Adrenal gland (tissue), 12 donors: ENCODE results near the gene PRR14L. TPM values are rescaled to one million over a fixed set of nuclear protein-coding genes. Genes with fewer than 3 reads are reported as not detected.
A peak's percentile ranks its signal among the peaks of the same experiment; 100 is the strongest.

Experiments used
- DNase-seq, 7 donors: peaks; one replicate each; pipeline ENCODE4 v3.0.0-alpha.2; 2019 to 2020
- H3K27ac ChIP-seq, 5 donors: fragments of 200-600 bp; sonication (generic) in 4 of 5; 1 replicate in 3 of 5; 2 replicates in 2 of 5; pipeline versions ENCODE4 v1.5.1 to v1.8.0; 2016 to 2020; ENCODE audit warnings: mild to moderate bottlenecking in 1 of 5
- H3K27me3 ChIP-seq: fragments of 200-600 bp; 2 replicates; pipeline ENCODE4 v1.8.0; 2021
- H3K36me3 ChIP-seq, 2 donors: fragments of 200-600 bp; replicated peaks in 1 of 2; 1 replicate in 1 of 2; 2 replicates in 1 of 2; pipeline versions ENCODE4 v1.5.1 to v1.8.0; 2018 to 2022
- H3K4me1 ChIP-seq, 2 donors: fragments of 200-600 bp; replicated peaks in 1 of 2; 1 replicate in 1 of 2; 2 replicates in 1 of 2; pipeline versions ENCODE4 v1.5.1 to v1.8.0; 2018 to 2021
- H3K4me3 ChIP-seq, 4 donors: fragments of 200-600 bp; sonication (generic) in 3 of 4; one replicate each; pipeline ENCODE4 v1.5.1; 2016 to 2018
- H3K9me3 ChIP-seq, 3 donors: fragments of 200-600 bp; sonication (generic) in 1 of 3; replicated peaks in 1 of 3; 1 replicate in 2 of 3; 2 replicates in 1 of 3; pipeline versions ENCODE4 v1.5.1 to v1.8.0; 2016 to 2021
- CTCF ChIP-seq, 6 experiments: fragments of 450-650 bp in 4 of 6; fragments of 200-600 bp in 2 of 6; sonication (generic) in 1 of 6; IDR thresholded peaks; 1 replicate in 5 of 6; 2 replicates in 1 of 6; pipeline versions ENCODE4 v1.5.1 to v1.8.0; 2016 to 2021; ENCODE audit warnings: antibody characterized with exemption in 6 of 6, mild to moderate bottlenecking in 2 of 6, moderate library complexity in 1 of 6
- POLR2A ChIP-seq, 2 donors: fragments of 450-650 bp; IDR thresholded peaks; one replicate each; pipeline ENCODE4 v1.6.1; 2017; ENCODE audit warnings: antibody characterized with exemption in 2 of 2, mild to moderate bottlenecking in 2 of 2, moderate library complexity in 1 of 2
- WGBS, 4 donors: extraction: QIAGEN DNeasy Blood & Tissue Kit in 2 of 4; methylation state at CpG; one replicate each; pipeline versions ENCODE4 v1.1.5 to v1.1.7; 2013 to 2017; 5-methylcytosine and 5-hydroxymethylcytosine counted together
- intact Hi-C, 2 donors: fragments of 100-400 bp; cut with DNase I; formaldehyde crosslinking; loops; one replicate each; pipeline versions ENCODE4 v1.14.1 to v1.15.0; 2022 to 2023
- polyA plus RNA-seq, 3 donors: library from polyadenylated mRNA; stranded (reverse); fragments of 200-250 nt in 2 of 3; fragments of 350-450 nt in 1 of 3; fragmentation: Illumina TruSeq in 1 of 3; extraction: RNeasy Lipid Tissue Mini Kit (QIAGEN cat#74804) in 1 of 3; gene quantifications; one replicate each; pipeline ENCODE4 v1.2.3, GENCODE V29; 2013 to 2014
- total RNA-seq, 9 donors: library from RNA; depleted of rRNA in 4 of 9; stranded (reverse); fragments of >200 nt in 4 of 9; fragments of 120-200 nt in 1 of 9; fragmentation: NEBNext Ultra II Directional in 1 of 9; extraction: Animal tissue kit (Norgen Biotek cat#: 25700) in 1 of 9; gene quantifications; one replicate each; pipeline versions ENCODE4 v1.1.0 to v1.2.4, GENCODE V29; 2013 to 2023
- donor health status: healthy with polysubstance abuse.
- donor health status: Bipolar disorder and iron deficiency.
- donor health status: DM: yes; HTN: yes; CAD: no.
- donor health status: DM: no; HTN: no; CAD: no.
- donor health status: DM: no; HTN: no; CAD: no.
- donor health status: DM: yes; HTN: yes; CAD: no.

PRR14L gene
- total and polyA plus RNA-seq, 12 donors, result 6.8 to 53.6 (median 23.1) TPM

DNA sequence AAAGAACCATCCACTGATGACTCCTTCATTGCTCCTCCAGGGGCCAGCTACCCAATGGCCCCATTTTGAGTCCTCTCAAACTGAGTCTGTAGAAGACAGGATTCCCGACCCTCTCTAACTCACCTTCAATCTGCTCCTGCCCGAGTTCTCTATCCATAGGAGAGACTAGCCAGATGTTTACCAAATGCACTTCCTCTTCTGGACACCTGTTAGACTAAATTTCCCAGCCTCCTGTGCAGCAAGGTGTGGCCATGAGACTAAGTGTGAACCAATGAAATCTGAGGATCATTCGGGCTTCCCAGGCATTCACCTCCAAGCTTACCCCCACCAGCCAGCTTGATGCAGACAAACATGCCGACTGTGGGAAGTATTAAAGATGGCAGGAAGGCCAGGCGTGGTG, 95.5 kb downstream of the PRR14L start:
- H3K4me1 ChIP-seq, result peaks cover 10 to 11% of the 10 kb centered on the region in 2 donors
- H3K36me3 ChIP-seq, result no peaks in the 10 kb centered on the region
- intact Hi-C loops, result no loop called here
- peak overlapping the region in 2 of 5 donors; percentile 6 to 44 for H3K27ac ChIP-seq
- 93 to 98% (median 94%) methylated on average over 5 of the region's 5 CpGs for WGBS, 4 donors
- no peak overlapping the region for H3K4me3 ChIP-seq
- DNase-seq, result no peak
- no peaks in the 10 kb centered on the region for H3K9me3 ChIP-seq
- H3K27me3 ChIP-seq, result no peaks in the 10 kb centered on the region
- TF ChIP-seq POLR2A (IDR thresholded peaks at IDR 0.05), result no peak
- TF ChIP-seq CTCF (IDR thresholded peaks at IDR 0.05), result no peak

- TF ChIP-seq POLR2A (IDR thresholded peaks at IDR 0.05) (no peak), CTCF (IDR thresholded peaks at IDR 0.05) (no peak)
- no peak overlapping the region for H3K4me3 ChIP-seq
- H3K9me3 ChIP-seq, result no peaks in the 10 kb centered on the region
- WGBS, 4 donors, result 44 to 58% (median 50%) methylated on average over 2 of the region's 2 CpGs
- H3K4me1 ChIP-seq, result peaks cover 10 to 11% of the 10 kb centered on the region in 2 donors
- H3K27ac ChIP-seq, result peak overlapping the region in 2 of 5 donors; percentile 9 to 44
- H3K27me3 ChIP-seq, result no peaks in the 10 kb centered on the region
- intact Hi-C loops, result no loop called here
- DNase-seq, result peak in 1 of 7 donors; percentile 37
- H3K36me3 ChIP-seq, result no peaks in the 10 kb centered on the region
Observed at GRCh38 chr22:31653944-31654343, 96.0 kb downstream of the PRR14L start.

DNA sequence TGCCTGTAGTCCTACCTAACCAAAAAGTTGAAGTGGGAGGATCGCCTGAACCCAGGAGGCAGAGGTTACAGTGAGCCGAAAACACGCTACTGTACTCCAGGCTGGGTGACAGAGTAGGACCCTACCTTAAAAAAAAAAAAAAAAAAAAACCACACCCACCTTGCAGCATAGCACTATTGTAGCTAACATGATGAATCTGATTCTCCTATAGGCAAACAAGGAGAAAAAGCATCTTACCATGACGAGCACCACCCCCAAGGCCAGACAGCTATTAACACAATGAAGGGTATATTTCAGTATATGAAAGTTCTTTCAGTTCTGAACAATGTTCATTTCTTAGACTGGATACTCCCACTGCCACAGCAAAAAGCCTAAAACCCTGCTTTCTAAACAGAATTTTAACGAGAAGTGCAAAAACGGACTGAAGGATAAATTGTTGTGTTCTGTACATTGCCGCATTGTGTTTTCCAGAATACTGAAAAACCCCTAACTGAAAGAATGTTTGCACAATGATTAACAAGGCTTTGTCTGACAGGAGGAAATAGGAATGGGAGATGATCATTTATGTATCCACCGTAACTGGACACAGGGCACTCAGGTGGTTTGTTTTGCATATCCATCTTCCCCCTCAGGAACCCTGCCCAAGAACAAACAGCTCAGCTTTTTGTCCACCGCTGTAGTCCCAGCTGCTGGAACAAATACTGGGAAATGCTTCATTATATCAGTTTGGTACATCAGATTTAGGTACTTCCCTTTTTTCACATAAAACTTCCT, 96.8 kb downstream of the PRR14L start:
- Histone ChIP-seq H3K9me3 (no peaks in the 10 kb centered on the region), H3K4me1 (peaks cover 10 to 11% of the 10 kb centered on the region in 2 donors), H3K27ac (peak overlapping the region in 1 of 5 donors; percentile 9), H3K4me3 (no peak overlapping the region), H3K27me3 (no peaks in the 10 kb centered on the region), H3K36me3 (no peaks in the 10 kb centered on the region)
- intact Hi-C loops, result no loop called here
- 86 to 90% (median 88%) methylated on average over 9 of the region's 9 CpGs for WGBS, 4 donors
- TF ChIP-seq POLR2A (IDR thresholded peaks at IDR 0.05), result no peak
- TF ChIP-seq CTCF (IDR thresholded peaks at IDR 0.05), result no peak
- no peak for DNase-seq

DNA sequence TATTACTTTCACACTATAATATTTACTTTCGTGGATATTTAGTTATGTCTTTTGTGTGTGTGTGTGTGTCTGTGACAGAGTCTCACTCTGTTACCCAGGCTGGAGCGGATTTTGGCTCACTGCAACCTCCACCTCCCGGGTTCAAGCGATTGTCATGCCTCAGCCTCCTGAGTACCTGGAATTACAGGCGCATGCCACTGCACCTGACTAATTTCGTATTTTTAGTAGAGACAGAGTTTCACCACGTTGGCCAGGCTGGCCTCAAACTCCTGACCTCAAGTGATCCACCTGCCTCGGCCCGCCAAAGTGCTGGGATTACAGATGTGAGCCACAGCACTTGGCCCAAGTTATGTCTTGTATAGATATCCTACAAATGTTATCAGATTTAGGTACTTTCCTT, 97.8 kb downstream of the PRR14L start:
- peaks cover 0 to 3% of the 10 kb centered on the region in 2 donors for H3K36me3 ChIP-seq
- intact Hi-C loops, result no loop called here
- 87 to 93% (median 89%) methylated on average over 9 of the region's 9 CpGs for WGBS, 4 donors
- no peak overlapping the region for H3K27ac ChIP-seq
- no peak overlapping the region for H3K4me3 ChIP-seq
- no peaks in the 10 kb centered on the region for H3K9me3 ChIP-seq
- no peak for DNase-seq
- no peaks in the 10 kb centered on the region for H3K27me3 ChIP-seq
- H3K4me1 ChIP-seq, result peaks cover 10 to 11% of the 10 kb centered on the region in 2 donors
- TF ChIP-seq CTCF (IDR thresholded peaks at IDR 0.05) (no peak), POLR2A (IDR thresholded peaks at IDR 0.05) (no peak)
